Upper lobe of left lung (tissue), 4 donors: ENCODE results near the gene ELF4.

Experiments used
- EP300 ChIP-seq, 4 donors: sonication (generic); formaldehyde crosslinking; IDR thresholded peaks; one replicate each; pipeline ENCODE4 v1.5.1; 2017; ENCODE audit warnings: antibody characterized with exemption in 4 of 4, control low read depth in 2 of 4
- POLR2A ChIP-seq, 4 donors: fragments of 450-650 bp; IDR thresholded peaks; one replicate each; pipeline ENCODE4 v1.5.1; 2016 to 2017; ENCODE audit warnings: antibody characterized with exemption in 4 of 4, mild to moderate bottlenecking in 2 of 4
- POLR2AphosphoS5 ChIP-seq, 2 donors: sonication (generic); formaldehyde crosslinking; IDR thresholded peaks; one replicate each; pipeline ENCODE4 v1.5.1; 2017; ENCODE audit warnings: antibody characterized with exemption in 2 of 2
- TF ChIP-seq, protein P1 (sequence below), 6 experiments: fragments of 450-650 bp in 4 of 6; fragments of 200-600 bp in 2 of 6; sonication (generic) in 2 of 6; IDR thresholded peaks; one replicate each; pipeline ENCODE4 v1.5.1; 2016 to 2019; ENCODE audit warnings: antibody characterized with exemption in 6 of 6

DNA sequence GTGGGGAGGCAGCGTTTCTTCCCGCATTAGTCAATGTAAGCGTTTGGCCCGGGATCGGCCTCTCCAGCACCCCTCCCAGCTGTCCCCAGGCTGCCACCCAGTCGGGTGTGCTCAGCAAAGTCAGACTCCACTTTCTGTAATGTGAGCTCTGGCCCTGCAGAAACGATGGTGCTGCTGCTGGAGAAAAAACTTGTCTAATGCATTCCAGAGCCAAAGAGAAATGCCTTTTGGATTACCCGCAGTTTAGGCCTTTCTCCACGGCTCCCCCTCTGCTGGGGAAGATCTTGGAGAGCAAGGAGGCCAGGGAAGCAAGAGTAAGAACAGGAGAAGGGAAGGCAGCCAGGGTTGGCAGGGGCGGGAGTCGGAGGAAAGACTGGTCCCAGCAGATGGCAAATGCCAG is 55.2 kb downstream of the ELF4 start:
- TF ChIP-seq, protein P1, sequence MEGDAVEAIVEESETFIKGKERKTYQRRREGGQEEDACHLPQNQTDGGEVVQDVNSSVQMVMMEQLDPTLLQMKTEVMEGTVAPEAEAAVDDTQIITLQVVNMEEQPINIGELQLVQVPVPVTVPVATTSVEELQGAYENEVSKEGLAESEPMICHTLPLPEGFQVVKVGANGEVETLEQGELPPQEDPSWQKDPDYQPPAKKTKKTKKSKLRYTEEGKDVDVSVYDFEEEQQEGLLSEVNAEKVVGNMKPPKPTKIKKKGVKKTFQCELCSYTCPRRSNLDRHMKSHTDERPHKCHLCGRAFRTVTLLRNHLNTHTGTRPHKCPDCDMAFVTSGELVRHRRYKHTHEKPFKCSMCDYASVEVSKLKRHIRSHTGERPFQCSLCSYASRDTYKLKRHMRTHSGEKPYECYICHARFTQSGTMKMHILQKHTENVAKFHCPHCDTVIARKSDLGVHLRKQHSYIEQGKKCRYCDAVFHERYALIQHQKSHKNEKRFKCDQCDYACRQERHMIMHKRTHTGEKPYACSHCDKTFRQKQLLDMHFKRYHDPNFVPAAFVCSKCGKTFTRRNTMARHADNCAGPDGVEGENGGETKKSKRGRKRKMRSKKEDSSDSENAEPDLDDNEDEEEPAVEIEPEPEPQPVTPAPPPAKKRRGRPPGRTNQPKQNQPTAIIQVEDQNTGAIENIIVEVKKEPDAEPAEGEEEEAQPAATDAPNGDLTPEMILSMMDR (IDR thresholded peaks at IDR 0.05), result no peak
- no peak for TF ChIP-seq POLR2A (IDR thresholded peaks at IDR 0.05)
- no peak for TF ChIP-seq POLR2AphosphoS5 (IDR thresholded peaks at IDR 0.05)
- TF ChIP-seq EP300 (IDR thresholded peaks at IDR 0.05), result no peak
